ENCODE results near the gene MYO16.

DNA sequence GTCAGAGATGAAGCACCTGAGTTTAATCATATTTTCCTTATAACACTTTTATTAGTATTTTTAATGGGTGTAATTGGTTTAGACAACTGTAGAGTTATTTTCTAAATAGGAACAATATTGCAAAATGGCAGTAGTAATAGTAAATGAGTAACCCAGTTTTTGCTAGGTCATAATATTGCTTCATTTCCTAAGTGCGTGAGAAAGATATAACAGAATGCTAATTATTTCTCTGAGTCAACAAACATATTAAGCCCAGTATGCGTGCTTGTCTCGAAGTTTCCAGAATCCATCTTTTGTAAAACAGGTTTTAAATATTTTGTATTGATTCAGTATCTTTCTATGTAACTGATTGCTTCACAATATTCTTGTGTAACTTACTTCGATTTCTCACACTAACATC, 315.3 kb downstream of the MYO16 start:
- TF ChIP-seq CTCF (conservative IDR thresholded peaks at IDR 0.05; ENCODE audit: low read length) (no peak), EZH2phosphoT487 (IDR thresholded peaks at IDR 0.05; ENCODE audit: borderline replicate concordance) (no peak)
